ENCODE data around the gene CPT1A. TPM values are rescaled to one million over a fixed set of nuclear protein-coding genes. Genes with fewer than 3 reads are reported as not detected.

The CPT1A gene
- total and polyA plus RNA-seq, 10 of the 15 experiments (the other 5 are each of a cell fraction or from before 2014, with no cell fraction given) = 1.1 to 17.5 (median 6.0) TPM

- TF ChIP-seq EED (IDR thresholded peaks at IDR 0.05; ENCODE audit: low read depth) (no peak), E2F4 (IDR thresholded peaks at IDR 0.05; ENCODE audit: low read depth, low read length) (no peak), CBX3 (IDR thresholded peaks at IDR 0.05; ENCODE audit: borderline replicate concordance, low read depth) (no peak)
Observed at GRCh38 chr11:68741463-68741862, 100.3 kb downstream of the CPT1A start (continued).

- SMC1A ChIA-PET (ENCODE audit: uncharacterized antibody, unreplicated experiment) = interaction anchor here (0.7 kb wide), 1 partner anchor 109 kb away, joined by 3 read pairs; no protein-coding TSS in a partner anchor
- ATAC-seq (no peak), FAIRE-seq (no peak), DNase-seq (ENCODE audit: low read depth, low spot score) (no peak)
- TF ChIP-seq RCOR1 (conservative IDR thresholded peaks at IDR 0.05; ENCODE audit: low read depth, low read length) = no peak
- no peak overlapping the region for H2AFZ ChIP-seq (ENCODE audit: control insufficient read depth, low read depth, low read length)
- no peaks in the 10 kb centered on the region for H4K20me1 ChIP-seq (ENCODE audit: control insufficient read depth, insufficient read depth)
- CTCF ChIA-PET = no interaction called here
- H3K4me1 ChIP-seq (ENCODE audit: control insufficient read depth, insufficient read depth, low read length) = no peaks in the 10 kb centered on the region
- no peak overlapping the region for H3K27ac ChIP-seq (ENCODE audit: control insufficient read depth, insufficient read depth)
- H3K79me2 ChIP-seq (ENCODE audit: control insufficient read depth, insufficient read depth, low read length) = no peaks in the 10 kb centered on the region
- intact Hi-C loops (cut with micrococcal nuclease; ENCODE audit: unreplicated experiment) (no loop called here), in situ Hi-C loops (cut with MboI) (no loop called here)
- H3K36me3 ChIP-seq (ENCODE audit: control insufficient read depth in 2 of 2, insufficient read depth in 2 of 2, low read length in 1 of 2) = no peaks in the 10 kb centered on the region
- POLR2A ChIA-PET = no interaction called here
- peaks cover 0 to 2% of the 10 kb centered on the region in 2 experiments; a peak in 2 of 4 replicates for H3K27me3 ChIP-seq (replicated peaks in 1 of 2; ENCODE audit: control insufficient read depth in 2 of 2, insufficient read depth in 2 of 2, low read length in 1 of 2)
- BruUV-seq (replicated peaks) = no TSS peak
- 35% methylated on average over 6 of the region's 6 CpGs for WGBS (ENCODE audit: insufficient coverage, insufficient replicate concordance, low lambda C conversion rate, missing lambda C conversion rate)
- RAD21 ChIA-PET (ENCODE audit: unreplicated experiment) = no interaction called here
- no peak overlapping the region for H3K4me2 ChIP-seq (ENCODE audit: control insufficient read depth, insufficient read depth)
- no peak overlapping the region for H3K9ac ChIP-seq (ENCODE audit: control insufficient read depth, insufficient read depth, low read length)
- H3K9me3 ChIP-seq (replicated peaks; ENCODE audit: control insufficient read depth, insufficient read depth, low read length) = no peaks in the 10 kb centered on the region
- no peak overlapping the region for H3K4me3 ChIP-seq
Observed at GRCh38 chr11:68735646-68736045, 106.1 kb downstream of the CPT1A start.

- no peaks in the 10 kb centered on the region for H3K4me1 ChIP-seq (ENCODE audit: control insufficient read depth, insufficient read depth, low read length)
- DNase-seq (ENCODE audit: low read depth, low spot score) (no peak), FAIRE-seq (no peak), ATAC-seq (no peak)
- H3K4me2 ChIP-seq (ENCODE audit: control insufficient read depth, insufficient read depth) = no peak overlapping the region
- no peaks in the 10 kb centered on the region for H3K9me3 ChIP-seq (replicated peaks; ENCODE audit: control insufficient read depth, insufficient read depth, low read length)
- H3K27me3 ChIP-seq (replicated peaks in 1 of 2; ENCODE audit: control insufficient read depth in 2 of 2, insufficient read depth in 2 of 2, low read length in 1 of 2) = peaks cover 0 to 2% of the 10 kb centered on the region in 2 experiments; a peak in 2 of 4 replicates
- H3K79me2 ChIP-seq (ENCODE audit: control insufficient read depth, insufficient read depth, low read length) = no peaks in the 10 kb centered on the region
- intact Hi-C loops (cut with micrococcal nuclease; ENCODE audit: unreplicated experiment) (no loop called here), in situ Hi-C loops (cut with MboI) (no loop called here)
- H2AFZ ChIP-seq (ENCODE audit: control insufficient read depth, low read depth, low read length) = no peak overlapping the region
- H3K36me3 ChIP-seq (ENCODE audit: control insufficient read depth in 2 of 2, insufficient read depth in 2 of 2, low read length in 1 of 2) = no peaks in the 10 kb centered on the region
- no peak overlapping the region for H3K4me3 ChIP-seq
- CTCF ChIA-PET = no interaction called here
- no peak overlapping the region for H3K27ac ChIP-seq (ENCODE audit: control insufficient read depth, insufficient read depth)
- POLR2A ChIA-PET = no interaction called here
- no peaks in the 10 kb centered on the region for H4K20me1 ChIP-seq (ENCODE audit: control insufficient read depth, insufficient read depth)
- RAD21 ChIA-PET (ENCODE audit: unreplicated experiment) = no interaction called here
- 45% methylated on average over 6 of the region's 6 CpGs for WGBS (ENCODE audit: insufficient coverage, insufficient replicate concordance, low lambda C conversion rate, missing lambda C conversion rate)
- BruUV-seq (replicated peaks) = no TSS peak
- no peak overlapping the region for H3K9ac ChIP-seq (ENCODE audit: control insufficient read depth, insufficient read depth, low read length)
- SMC1A ChIA-PET (ENCODE audit: uncharacterized antibody, unreplicated experiment) = no interaction called here
- TF ChIP-seq ESRRA (IDR thresholded peaks at IDR 0.05; ENCODE audit: low read length) (no peak), E2F4 (IDR thresholded peaks at IDR 0.05; ENCODE audit: low read depth, low read length) (no peak), EGR1 (IDR thresholded peaks at IDR 0.05; ENCODE audit: borderline replicate concordance in 1 of 2, low read depth in 2 of 2, low read length in 2 of 2) (no peak), NBN (IDR thresholded peaks at IDR 0.05) (no peak), RFX5 (IDR thresholded peaks at IDR 0.05; ENCODE audit: low read depth, low read length) (no peak), PRDM15 (CRISPR knock-in tag; IDR thresholded peaks at IDR 0.05) (no peak), CEBPB (IDR thresholded peaks at IDR 0.05; ENCODE audit: borderline replicate concordance in 1 of 2, low read depth in 2 of 2, low read length in 2 of 2) (no peak), CHD4 (IDR thresholded peaks at IDR 0.05) (no peak)
Observed at GRCh38 chr11:68735125-68735524, 106.6 kb downstream of the CPT1A start.
